Heart left ventricle (tissue), 13 donors: ENCODE results near the gene COL20A1.

Experiments used
- POLR2A ChIP-seq, 2 donors: fragments of 450-650 bp; IDR thresholded peaks; one replicate each; pipeline ENCODE4 v1.6.1; 2017; ENCODE audit warnings: antibody characterized with exemption in 2 of 2, mild to moderate bottlenecking in 2 of 2, moderate library complexity in 2 of 2
- TF ChIP-seq, protein P1 (sequence below), 12 donors: fragments of 200-600 bp; sonication (generic) in 4 of 12; IDR thresholded peaks; one replicate each; pipeline versions ENCODE4 v1.5.0 to v1.8.0; 2018 to 2022; ENCODE audit warnings: antibody characterized with exemption in 12 of 12, mild to moderate bottlenecking in 5 of 12
- donor health status: ischemic (EF 13 %, LVEDD 7.1; RV severe dilation, severe dysfunction).
- donor health status: DM: no; HTN: yes; CAD: no.
- donor health status: DM: no; HTN: no; CAD: no.
- donor health status: ischemic (EF 25% LVEDD 6.9; RV normal size, moderate dysfunction).
- donor health status: ischemic (EF 25% LVEDD 5.7; RV mildly dilated, moderate dysfunction).
- donor health status: ischemic (EF 35%, LVEDD 5.7; RV mildly dilated, moderate dysfunction).
- donor health status: nonischemic (EF 11% LVEDD 7.7; RV severe dilation, severe dysfunction).
- donor health status: DM: yes; HTN: yes; CAD: no.
- donor health status: PGD.
- donor health status: ischemic (EF 29% LVEDD 5.4; RV normal size, mild dysfunction).
- donor health status: nonischemic (EF 23%, LVEDD 6.1; RV moderate dilation, normal function).

DNA sequence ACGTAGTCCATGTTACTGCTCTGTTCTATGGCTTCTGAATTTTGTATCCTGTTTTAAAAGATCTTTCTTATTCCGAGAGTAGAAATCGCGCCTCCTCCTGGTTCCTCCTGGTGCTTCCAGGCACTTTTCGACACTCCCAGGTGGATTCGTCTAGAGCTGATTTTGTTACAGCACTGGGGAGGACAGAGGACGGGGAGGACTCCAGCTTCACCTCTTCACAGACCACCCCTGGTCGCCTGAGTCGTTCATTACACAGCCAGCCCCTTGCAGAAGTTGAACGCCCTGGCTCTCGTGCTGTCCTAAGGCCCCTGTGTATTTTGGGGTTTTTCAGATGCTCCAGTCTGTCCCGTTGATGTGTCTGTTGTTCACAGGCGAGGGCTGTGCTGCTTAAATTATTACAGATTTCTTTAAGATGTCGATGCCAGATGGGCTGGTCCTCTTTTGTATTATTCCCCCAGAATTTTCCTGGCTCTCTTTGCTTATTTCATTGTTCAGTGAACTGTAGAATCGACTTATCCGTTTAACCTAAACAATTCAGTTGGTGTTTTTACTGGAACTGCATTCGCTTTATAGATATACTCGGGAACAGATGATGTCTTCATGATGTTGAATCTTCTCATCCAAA lies 30.5 kb downstream of the COL20A1 start:
- TF ChIP-seq, protein P1, sequence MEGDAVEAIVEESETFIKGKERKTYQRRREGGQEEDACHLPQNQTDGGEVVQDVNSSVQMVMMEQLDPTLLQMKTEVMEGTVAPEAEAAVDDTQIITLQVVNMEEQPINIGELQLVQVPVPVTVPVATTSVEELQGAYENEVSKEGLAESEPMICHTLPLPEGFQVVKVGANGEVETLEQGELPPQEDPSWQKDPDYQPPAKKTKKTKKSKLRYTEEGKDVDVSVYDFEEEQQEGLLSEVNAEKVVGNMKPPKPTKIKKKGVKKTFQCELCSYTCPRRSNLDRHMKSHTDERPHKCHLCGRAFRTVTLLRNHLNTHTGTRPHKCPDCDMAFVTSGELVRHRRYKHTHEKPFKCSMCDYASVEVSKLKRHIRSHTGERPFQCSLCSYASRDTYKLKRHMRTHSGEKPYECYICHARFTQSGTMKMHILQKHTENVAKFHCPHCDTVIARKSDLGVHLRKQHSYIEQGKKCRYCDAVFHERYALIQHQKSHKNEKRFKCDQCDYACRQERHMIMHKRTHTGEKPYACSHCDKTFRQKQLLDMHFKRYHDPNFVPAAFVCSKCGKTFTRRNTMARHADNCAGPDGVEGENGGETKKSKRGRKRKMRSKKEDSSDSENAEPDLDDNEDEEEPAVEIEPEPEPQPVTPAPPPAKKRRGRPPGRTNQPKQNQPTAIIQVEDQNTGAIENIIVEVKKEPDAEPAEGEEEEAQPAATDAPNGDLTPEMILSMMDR (IDR thresholded peaks at IDR 0.05) = no peak
- no peak for TF ChIP-seq POLR2A (IDR thresholded peaks at IDR 0.05)
